HUES6 (cell line): ENCODE results near the gene HMX1.

Experiments used
- H3K27ac ChIP-seq: 2 replicates; pipeline ENCODE4 v1.7.0; 2013; ENCODE audit warnings: low read depth, mild to moderate bottlenecking, low read length, inconsistent platforms
- H3K27me3 ChIP-seq: 2 replicates; pipeline ENCODE4 v1.6.1; 2013; ENCODE audit warnings: low read length; ENCODE audit not compliant: control insufficient read depth, insufficient read depth
- H3K36me3 ChIP-seq: 2 replicates; pipeline ENCODE4 v1.6.1; 2013; ENCODE audit warnings: low read length; ENCODE audit not compliant: control insufficient read depth, insufficient read depth
- H3K4me1 ChIP-seq: 2 replicates; pipeline ENCODE4 v1.6.1; 2013; ENCODE audit warnings: low read length; ENCODE audit not compliant: control insufficient read depth, insufficient read depth
- H3K4me3 ChIP-seq: 2 replicates; pipeline ENCODE4 v1.5.1; 2013; ENCODE audit warnings: low read depth, low read length
- H3K9ac ChIP-seq: one replicate; pipeline ENCODE4 v1.6.1; 2013; ENCODE audit warnings: mild to moderate bottlenecking, low read length
- H3K9me3 ChIP-seq: 2 replicates; pipeline ENCODE4 v1.6.1; 2013; ENCODE audit warnings: low read depth, low read length; ENCODE audit not compliant: control insufficient read depth, insufficient read depth

HMX1 gene

DNA sequence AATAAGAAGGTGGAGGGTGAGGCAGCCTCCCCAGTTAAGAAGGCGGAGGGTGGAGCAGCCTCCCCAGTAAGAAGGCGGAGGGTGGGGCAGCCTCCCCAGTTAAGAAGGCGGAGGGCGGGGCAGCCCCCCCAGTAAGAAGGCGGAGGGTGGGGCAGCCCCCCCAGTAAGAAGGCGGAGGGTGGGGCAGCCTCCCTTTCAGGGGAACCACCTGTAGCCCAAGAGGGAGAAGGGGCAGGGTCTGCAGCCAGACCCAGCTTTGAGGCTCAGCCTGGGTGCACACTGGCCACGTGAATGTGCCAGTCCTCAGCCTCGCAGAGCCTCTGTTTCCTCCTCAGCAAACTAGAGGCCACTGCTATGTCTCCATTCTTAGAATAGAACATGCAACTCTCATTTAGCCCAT, 52.6 kb downstream of the HMX1 start:
- Histone ChIP-seq H3K27me3 (peaks cover 5% of the 10 kb centered on the region; the same call in 1 of the 2 replicates), H3K4me3 (no peak overlapping the region), H3K9ac (no peak overlapping the region), H3K36me3 (no peaks in the 10 kb centered on the region), H3K27ac (no peak overlapping the region), H3K9me3 (no peaks in the 10 kb centered on the region), H3K4me1 (no peaks in the 10 kb centered on the region)

DNA sequence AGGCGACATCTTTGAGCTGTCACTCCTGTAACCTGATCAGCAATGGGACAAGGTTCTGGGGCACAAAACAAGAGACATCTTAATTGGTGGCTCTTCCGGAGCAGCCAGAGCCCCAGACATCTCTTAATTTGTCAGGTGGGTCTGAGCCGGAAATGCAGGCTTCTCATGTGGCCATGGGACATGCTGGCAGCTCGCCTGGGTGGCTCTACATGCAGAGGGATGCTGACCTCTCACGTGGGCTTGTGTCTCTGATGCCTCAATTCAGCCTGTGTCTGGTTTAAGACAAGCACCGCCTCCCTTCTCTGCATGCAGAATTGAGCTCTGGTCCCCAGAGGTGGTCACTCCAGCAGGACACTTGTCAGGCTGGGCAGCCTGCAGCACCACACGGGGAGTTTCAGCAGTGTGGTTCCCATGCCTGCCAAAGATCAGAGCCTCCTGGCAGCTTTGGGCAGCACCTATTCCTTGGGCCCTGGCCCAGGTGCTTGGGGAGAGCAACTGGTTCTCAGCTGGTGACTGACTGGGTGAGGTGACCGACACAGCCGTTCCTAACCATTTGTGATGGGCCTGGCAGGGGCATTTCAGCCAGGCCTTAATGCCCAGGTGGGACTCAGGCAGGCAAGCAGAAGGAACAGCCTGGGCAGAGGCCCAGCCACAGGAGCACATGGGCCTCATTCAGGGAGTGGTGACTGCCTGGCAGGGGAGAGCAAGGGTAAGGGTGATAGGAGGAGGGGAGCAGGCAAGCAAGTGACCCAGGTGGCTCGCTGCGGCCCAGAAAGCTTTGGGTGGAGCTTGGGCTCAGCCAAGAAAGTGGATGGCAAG, 53.4 kb downstream of the HMX1 start:
- Histone ChIP-seq H3K36me3 (no peaks in the 10 kb centered on the region), H3K4me1 (no peaks in the 10 kb centered on the region), H3K9ac (no peak overlapping the region), H3K4me3 (no peak overlapping the region), H3K9me3 (no peaks in the 10 kb centered on the region), H3K27ac (no peak overlapping the region), H3K27me3 (peaks cover 5% of the 10 kb centered on the region; the same call in 1 of the 2 replicates)

DNA sequence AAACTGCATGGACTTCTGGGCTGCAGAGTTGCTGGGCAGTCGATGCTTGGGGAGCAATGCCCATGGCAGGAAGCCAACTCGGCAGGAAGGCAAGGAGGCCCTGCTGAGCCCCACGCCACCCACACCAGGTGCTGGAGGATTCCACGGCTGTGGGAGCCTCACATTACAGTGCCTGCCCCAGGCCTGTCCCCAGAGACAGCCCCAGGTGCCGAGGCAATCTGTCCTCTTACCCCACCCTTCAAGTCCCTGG, 53.9 kb downstream of the HMX1 start:
- no peaks in the 10 kb centered on the region for H3K4me1 ChIP-seq
- no peaks in the 10 kb centered on the region for H3K9me3 ChIP-seq
- no peak overlapping the region for H3K4me3 ChIP-seq
- H3K27me3 ChIP-seq, result peaks cover 5% of the 10 kb centered on the region; the same call in 1 of the 2 replicates
- H3K27ac ChIP-seq, result no peak overlapping the region
- H3K36me3 ChIP-seq, result no peaks in the 10 kb centered on the region
- no peak overlapping the region for H3K9ac ChIP-seq

GRCh38 chr4:8817096-8817812, 54.4 kb downstream of the HMX1 start:
- Histone ChIP-seq H3K9ac (no peak overlapping the region), H3K27ac (no peak overlapping the region), H3K4me3 (no peak overlapping the region)

More at GRCh38 chr4:8817096-8817812, 54.4 kb downstream of the HMX1 start:
- peaks cover 5% of the 10 kb centered on the region; the same call in 1 of the 2 replicates for H3K27me3 ChIP-seq
- H3K9me3 ChIP-seq, result no peaks in the 10 kb centered on the region
- H3K36me3 ChIP-seq, result no peaks in the 10 kb centered on the region
- H3K4me1 ChIP-seq, result no peaks in the 10 kb centered on the region
